ENCODE results near the gene ABCB11.

Gene ABCB11

GRCh38 chr2:169005080-169005598 is 26.0 kb downstream of the ABCB11 start:
- H3K4me3 ChIP-seq (ENCODE audit: low read length), result no peak overlapping the region
- H3K27me3 ChIP-seq (replicated peaks; ENCODE audit: insufficient read depth, low read length), result no peaks in the 10 kb centered on the region

GRCh38 chr2:169002161-169002738 is 28.9 kb downstream of the ABCB11 start:
- H3K79me2 ChIP-seq (ENCODE audit: low read length), result no peaks in the 10 kb centered on the region
- no peaks in the 10 kb centered on the region for H3K4me1 ChIP-seq (ENCODE audit: low read length)
- H3K9ac ChIP-seq (ENCODE audit: low read length), result no peak overlapping the region
- TF ChIP-seq EZH2phosphoT487 (IDR thresholded peaks at IDR 0.05; ENCODE audit: low read length) (no peak), EZH2 (optimal IDR thresholded peaks at IDR 0.05; ENCODE audit: low read depth, low read length) (no peak), CTCF (IDR thresholded peaks at IDR 0.05; ENCODE audit: low read length) (no peak)
- no peaks in the 10 kb centered on the region for H3K9me2 ChIP-seq (replicated peaks; ENCODE audit: insufficient read depth, low read length)
- H3K36me3 ChIP-seq (replicated peaks; ENCODE audit: insufficient read depth, low read length), result no peaks in the 10 kb centered on the region
- H3F3A ChIP-seq (ENCODE audit: insufficient read depth, low read length), result no peaks in the 10 kb centered on the region
- H3K4me2 ChIP-seq (ENCODE audit: low read depth, low read length), result no peak overlapping the region
- H3K27ac ChIP-seq (ENCODE audit: low read length), result no peak overlapping the region
- H3K4me3 ChIP-seq (ENCODE audit: low read length), result no peak overlapping the region
- no peak overlapping the region for H2AFZ ChIP-seq (ENCODE audit: low read length)
- no peaks in the 10 kb centered on the region for H4K20me1 ChIP-seq (ENCODE audit: insufficient read depth, low read length)
- no peaks in the 10 kb centered on the region for H3K27me3 ChIP-seq (replicated peaks; ENCODE audit: insufficient read depth, low read length)
- H3K9me3 ChIP-seq (replicated peaks; ENCODE audit: insufficient read depth, low read length), result no peaks in the 10 kb centered on the region
- no peak for DNase-seq

More at GRCh38 chr2:169005080-169005598, 26.0 kb downstream of the ABCB11 start:
- no peak for TF ChIP-seq EZH2phosphoT487 (IDR thresholded peaks at IDR 0.05; ENCODE audit: low read length)
- no peak for TF ChIP-seq EZH2 (optimal IDR thresholded peaks at IDR 0.05; ENCODE audit: low read depth, low read length)
- TF ChIP-seq CTCF (IDR thresholded peaks at IDR 0.05; ENCODE audit: low read length), result no peak
- Histone ChIP-seq H2AFZ (ENCODE audit: low read length) (no peak overlapping the region), H3F3A (ENCODE audit: insufficient read depth, low read length) (no peaks in the 10 kb centered on the region), H3K9me2 (replicated peaks; ENCODE audit: insufficient read depth, low read length) (no peaks in the 10 kb centered on the region), H3K9me3 (replicated peaks; ENCODE audit: insufficient read depth, low read length) (no peaks in the 10 kb centered on the region), H3K9ac (ENCODE audit: low read length) (no peak overlapping the region), H3K4me2 (ENCODE audit: low read depth, low read length) (no peak overlapping the region), H3K79me2 (ENCODE audit: low read length) (no peaks in the 10 kb centered on the region), H3K4me1 (ENCODE audit: low read length) (no peaks in the 10 kb centered on the region), H4K20me1 (ENCODE audit: insufficient read depth, low read length) (no peaks in the 10 kb centered on the region), H3K36me3 (replicated peaks; ENCODE audit: insufficient read depth, low read length) (no peaks in the 10 kb centered on the region), H3K27ac (ENCODE audit: low read length) (no peak overlapping the region)
- no peak for DNase-seq

GRCh38 chr2:169001116-169001815 is 29.9 kb downstream of the ABCB11 start:
- Histone ChIP-seq H3K79me2 (ENCODE audit: low read length) (no peaks in the 10 kb centered on the region), H3K27ac (ENCODE audit: low read length) (no peak overlapping the region), H3K36me3 (replicated peaks; ENCODE audit: insufficient read depth, low read length) (no peaks in the 10 kb centered on the region), H3K4me2 (ENCODE audit: low read depth, low read length) (no peak overlapping the region), H2AFZ (ENCODE audit: low read length) (no peak overlapping the region), H3K9me2 (replicated peaks; ENCODE audit: insufficient read depth, low read length) (no peaks in the 10 kb centered on the region), H3F3A (ENCODE audit: insufficient read depth, low read length) (no peaks in the 10 kb centered on the region), H3K4me3 (ENCODE audit: low read length) (no peak overlapping the region), H3K9ac (ENCODE audit: low read length) (no peak overlapping the region), H3K27me3 (replicated peaks; ENCODE audit: insufficient read depth, low read length) (no peaks in the 10 kb centered on the region), H3K9me3 (replicated peaks; ENCODE audit: insufficient read depth, low read length) (no peaks in the 10 kb centered on the region), H3K4me1 (ENCODE audit: low read length) (no peaks in the 10 kb centered on the region), H4K20me1 (ENCODE audit: insufficient read depth, low read length) (no peaks in the 10 kb centered on the region)
- no peak for DNase-seq
- TF ChIP-seq EZH2phosphoT487 (IDR thresholded peaks at IDR 0.05; ENCODE audit: low read length) (no peak), EZH2 (optimal IDR thresholded peaks at IDR 0.05; ENCODE audit: low read depth, low read length) (no peak), CTCF (IDR thresholded peaks at IDR 0.05; ENCODE audit: low read length) (no peak)
